Activated CD4-positive, alpha-beta T cell treated with anti-CD3 and anti-CD28 coated beads, Interleukin-2, amount 50 U/mL, for 1 hour (primary cell): ENCODE data around the gene TRAPPC2B.
A peak's percentile ranks its signal among the peaks of the same experiment; 100 is the strongest.

Experiments
- DNase-seq: peaks from one replicate; pipeline ENCODE4 v3.0.0-alpha.2; 2020

TRAPPC2B gene

DNA sequence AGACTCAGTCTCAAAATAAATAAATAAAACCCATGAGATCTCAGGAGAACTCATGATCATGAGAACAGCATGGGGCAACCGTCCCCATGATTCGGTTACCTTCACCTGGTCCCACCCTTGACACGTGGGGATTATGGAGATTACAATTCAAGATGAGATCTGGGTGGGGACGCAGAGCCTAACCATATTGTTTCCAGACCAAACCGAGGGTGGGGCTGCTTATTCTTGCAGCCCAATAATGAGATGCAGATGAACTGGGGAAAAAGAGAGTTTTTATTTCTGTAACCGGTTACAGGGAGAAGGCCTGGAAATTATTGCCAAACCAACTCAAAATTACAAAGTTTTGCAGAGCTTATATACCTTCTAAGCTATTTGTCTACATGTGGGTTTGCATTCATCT, 12.8 kb downstream of the TRAPPC2B start:
- no peak for DNase-seq

DNA sequence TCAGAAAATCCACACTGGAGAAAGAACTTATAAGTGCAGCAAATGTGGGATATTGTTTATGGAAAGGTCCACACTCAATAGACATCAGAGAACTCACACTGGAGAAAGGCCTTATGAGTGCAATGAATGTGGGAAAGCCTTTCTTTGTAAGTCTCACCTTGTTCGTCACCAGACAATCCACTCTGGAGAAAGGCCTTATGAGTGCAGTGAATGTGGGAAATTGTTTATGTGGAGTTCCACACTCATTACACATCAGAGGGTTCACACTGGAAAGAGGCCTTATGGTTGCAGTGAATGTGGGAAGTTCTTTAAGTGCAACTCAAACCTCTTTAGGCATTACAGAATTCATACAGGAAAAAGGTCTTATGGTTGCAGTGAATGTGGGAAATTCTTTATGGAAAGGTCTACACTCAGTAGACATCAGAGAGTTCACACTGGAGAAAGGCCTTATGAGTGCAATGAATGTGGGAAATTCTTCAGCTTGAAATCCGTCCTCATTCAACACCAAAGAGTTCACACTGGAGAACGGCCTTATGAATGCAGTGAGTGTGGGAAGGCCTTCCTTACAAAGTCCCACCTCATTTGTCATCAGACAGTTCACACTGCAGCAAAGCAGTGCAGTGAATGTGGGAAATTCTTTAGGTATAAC, 14.3 kb downstream of the TRAPPC2B start:
- no peak for DNase-seq

DNA sequence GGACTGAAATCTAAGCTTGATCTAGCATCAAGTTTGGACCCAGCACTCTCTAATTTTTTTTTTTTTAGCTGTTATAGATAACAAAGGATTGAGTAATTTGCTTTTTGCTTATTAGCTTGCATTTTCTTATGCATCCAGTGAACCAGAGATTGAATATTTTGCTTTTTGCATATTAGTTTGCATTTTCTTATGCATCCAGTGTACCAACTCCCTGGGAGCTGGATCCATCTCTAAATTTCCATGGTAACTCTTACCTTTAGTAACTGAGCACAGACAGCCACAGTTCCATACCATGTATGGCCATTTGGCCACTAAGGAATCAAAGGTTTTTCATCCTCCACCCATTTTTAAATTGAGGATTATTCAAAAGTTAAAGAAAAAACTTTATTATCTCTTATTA, 17.6 kb downstream of the TRAPPC2B start:
- DNase-seq = no peak

DNA sequence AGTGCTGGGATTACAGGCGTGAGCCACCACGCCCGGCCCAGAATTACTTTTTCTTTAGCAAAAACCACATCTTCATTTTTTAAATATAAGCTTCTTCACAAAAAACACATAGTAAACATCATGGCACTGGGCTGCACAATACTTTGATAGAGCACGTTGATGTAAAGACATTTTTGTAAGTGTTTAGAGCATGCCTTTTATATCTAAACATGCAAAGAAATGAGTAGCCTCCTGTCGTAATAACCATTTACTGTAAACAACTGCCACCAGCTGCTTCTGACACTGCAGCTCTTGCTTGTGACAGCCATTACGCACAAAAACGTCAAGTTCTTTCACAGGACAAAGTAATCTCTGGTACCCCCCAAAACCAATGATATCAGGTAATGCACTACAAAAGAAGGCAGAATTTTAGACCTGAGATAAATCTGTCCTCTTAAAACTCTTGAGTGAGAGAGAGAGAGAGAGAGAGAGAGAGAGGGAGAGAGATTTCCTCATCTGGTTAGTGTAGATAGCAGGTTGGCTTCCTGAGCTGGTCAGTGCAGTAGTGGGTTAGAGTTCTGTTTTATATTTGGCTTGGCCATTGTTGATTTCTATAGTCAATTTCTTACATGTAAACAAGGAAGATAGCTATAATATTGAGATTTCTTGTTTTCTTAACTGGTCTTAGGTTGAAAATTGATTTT, 19.6 kb downstream of the TRAPPC2B start:
- DNase-seq = no peak

DNA sequence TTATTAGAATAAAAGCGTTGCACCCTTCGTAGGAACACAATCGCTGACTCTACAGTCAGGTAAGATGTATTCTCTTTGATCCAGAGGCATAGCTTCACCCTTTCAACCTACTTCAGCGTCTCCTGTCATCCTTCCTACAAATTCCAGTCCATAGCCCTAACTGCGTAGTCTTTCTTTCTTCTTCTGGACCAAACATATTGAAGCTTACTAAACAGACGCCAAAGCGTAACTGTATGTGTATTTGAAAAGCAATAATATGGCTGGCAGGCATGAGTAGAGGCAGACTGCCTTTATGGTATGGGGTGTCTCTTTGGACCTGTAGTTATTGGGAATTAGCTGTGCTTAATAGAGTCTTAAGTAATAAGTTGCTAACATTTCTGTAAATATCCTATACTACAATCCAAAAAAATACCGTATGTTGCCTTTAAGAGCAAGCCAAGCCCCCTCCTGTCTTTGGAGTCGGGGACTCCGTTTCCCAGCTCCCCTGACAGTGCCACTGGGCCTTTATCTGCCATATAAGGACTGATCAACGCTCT, 25.9 kb downstream of the TRAPPC2B start:
- no peak for DNase-seq

DNA sequence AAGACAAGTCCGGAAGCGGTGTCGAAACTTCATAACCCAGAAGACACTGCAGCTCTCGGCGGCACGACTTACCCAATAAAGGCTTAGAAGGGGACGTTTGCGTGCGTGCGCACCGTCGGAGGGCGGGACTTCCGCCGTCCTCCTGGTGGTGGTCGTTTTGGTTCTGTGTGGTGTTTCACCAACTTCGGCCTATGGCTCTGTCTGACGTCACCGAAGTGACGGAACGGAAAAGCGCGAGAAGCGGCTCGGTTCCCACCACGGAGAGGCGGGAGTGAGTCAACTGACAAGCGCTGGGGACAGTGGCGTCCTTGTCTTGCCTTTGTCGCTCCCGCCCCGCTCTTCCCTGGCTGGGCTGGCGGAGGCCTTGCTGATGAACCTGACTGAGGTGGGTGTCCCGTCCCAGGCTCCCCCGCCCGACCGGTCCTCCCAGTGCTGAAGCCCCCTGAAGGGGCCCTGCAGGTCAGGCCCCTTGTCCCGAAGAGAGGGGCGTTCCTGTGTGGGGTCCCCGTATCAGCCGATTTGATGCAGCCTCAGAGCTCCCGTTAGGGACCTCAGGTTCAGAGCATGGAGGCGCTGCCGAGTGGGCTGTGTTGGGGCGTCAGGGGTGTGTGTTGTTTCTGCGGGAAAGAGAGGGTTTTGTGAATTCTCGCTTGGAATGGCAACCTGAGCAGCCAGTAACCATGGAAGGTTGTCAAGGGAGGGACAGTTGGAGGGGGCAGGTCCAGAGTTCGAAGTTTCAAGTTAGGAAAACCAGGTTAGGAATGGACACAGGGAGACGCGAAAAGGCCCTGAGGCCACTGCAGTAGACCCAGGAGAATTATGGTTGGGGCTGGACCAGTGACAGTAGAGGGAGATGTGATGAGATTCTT, 26.6 kb downstream of the TRAPPC2B start, which contains the start of gene ZNF548:
ZNF548 (plus strand) TSS at position 125 of the 869 bp plus-strand sequence; CDS start at position 371, 246 bp downstream.
- DNase-seq = peak; percentile 97

DNA sequence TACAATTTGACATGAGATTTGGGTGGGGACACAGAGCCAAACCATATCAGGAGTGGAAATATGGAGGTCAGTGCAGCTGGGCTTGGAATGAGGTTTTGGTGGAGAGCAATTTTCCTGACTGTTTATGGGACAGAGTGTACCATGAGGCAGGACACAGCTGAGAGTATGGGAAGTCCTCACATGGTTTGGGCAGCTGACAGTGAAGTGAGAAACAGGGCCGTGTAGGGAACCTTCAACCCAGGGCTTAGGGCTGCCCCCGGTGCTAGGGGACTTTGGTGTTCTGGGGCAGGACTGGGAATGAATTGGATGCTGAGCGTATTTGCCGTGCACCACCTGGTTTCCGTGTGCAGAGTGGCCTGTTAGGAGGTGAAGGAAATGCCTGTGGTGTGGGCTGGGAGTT, 32.4 kb downstream of the TRAPPC2B start:
- no peak for DNase-seq

DNA sequence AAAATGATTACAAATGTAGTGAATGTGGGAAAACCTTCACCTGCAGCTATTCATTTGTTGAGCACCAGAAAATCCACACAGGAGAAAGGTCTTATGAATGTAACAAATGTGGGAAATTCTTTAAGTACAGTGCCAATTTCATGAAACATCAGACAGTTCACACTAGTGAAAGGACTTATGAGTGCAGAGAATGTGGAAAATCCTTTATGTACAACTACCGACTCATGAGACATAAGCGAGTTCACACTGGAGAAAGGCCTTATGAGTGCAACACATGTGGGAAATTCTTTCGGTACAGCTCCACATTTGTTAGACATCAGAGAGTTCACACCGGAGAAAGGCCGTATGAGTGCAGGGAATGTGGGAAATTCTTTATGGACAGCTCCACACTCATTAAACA, 35.5 kb downstream of the TRAPPC2B start:
- no peak for DNase-seq

DNA sequence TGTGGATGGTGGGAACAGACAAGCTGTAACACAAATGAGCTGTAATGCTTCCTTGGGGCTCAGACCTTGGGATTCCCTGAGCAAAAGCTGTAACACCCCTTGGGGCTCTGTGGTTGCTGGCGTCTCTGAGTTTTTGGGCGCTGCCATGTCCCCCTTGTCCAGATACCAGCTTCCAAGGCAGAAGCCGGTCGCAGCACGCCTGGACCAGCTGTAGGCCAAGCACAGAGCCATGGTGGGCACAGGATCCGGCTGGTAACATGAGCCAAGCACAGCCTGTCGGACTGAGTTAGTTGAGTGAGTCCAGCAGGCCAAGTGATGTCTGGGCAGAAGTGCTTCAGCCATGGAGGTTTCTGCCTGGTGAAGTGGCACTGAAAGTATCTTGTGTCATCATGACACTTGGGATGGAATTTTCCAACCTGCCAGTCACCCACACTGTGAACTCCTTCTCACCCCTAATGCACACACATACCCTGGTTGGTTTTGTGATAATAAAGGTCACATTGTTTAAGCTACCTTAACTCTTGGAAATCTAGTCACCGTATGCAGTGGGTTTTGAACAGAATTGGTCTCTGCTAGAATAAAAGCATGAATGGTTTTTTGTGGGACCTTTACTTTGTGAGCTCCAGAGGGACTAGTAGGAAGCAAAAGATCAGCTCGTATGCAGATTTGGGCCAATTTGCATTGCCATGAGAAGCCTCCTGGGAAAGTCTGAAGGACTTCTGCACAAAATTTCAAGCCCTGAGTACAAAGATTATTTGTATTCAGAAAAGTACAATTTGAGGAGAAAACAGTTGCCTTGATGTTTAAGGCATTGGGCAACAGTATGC, 40.6 kb downstream of the TRAPPC2B start:
- no peak for DNase-seq

DNA sequence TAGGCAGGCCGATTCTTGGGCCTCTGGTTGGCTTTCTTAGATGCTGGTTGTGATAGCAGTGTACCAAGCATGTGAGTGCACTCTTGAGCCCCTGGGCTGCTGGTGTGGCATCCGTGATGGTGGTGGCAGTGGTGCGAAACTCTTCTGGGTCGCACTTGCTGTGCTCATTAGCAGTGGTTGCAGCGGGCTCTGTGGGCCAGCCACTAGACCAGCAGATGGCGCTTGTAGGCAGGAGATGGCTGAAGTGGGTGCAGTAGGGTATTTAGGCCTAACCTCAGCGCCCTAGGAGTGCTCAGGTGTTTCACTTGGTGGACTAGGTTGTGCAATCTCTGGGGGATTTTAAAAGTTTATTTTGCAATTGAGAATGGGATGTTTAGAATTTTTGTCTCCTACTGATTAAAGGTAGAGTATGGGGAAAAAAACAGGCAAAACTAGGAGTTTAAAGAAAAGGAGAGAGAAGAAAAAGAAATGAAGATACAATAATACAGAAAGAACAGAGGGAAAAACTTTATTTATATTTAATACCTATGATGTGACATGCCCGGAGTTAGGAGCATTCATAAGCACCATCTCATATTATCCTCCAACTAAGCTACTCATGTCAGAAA, 43.3 kb downstream of the TRAPPC2B start:
- peak; percentile 70 for DNase-seq

DNA sequence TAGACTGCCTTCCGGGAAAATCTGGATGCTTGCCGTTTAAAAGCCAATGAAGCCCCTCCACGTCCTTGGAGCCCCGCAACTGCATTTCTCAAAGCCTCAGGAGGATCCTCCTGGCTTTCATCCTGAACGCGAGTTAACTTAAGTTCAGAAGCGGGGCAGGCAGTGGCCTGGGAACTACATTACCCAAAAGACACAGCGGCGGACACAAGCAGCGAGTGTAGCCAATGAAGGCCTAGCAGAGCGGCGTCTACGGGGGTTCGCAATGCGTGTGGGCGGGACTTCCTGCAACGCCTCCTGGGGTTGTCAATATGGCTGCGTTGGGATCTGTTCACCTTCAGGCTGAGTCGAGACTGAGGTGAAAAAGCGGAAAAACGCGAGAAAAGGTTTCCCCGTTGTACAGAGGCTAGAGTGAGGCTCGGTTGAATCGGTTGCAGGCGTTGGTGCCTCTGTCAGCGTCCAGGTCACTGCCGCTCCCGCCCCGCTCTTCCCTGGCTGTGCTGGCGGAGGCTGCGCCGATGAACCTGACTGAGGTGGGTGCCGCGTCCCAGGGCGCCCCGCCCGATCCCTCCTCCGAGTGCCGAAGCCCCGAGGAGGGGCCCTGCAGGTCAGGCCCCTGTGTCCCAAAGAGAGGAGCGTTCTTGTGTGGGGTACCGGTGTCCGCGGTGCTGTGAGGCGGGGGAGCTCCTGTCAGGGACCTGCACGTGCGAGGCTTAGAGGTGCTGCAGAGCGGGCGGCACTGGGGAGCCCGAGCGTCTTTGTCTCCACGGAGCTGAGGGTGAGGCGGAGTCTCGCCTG, 47.7 kb downstream of the TRAPPC2B start, which contains the start of gene ZNF17:
ZNF17 (plus strand) TSS at position 285 of the 795 bp plus-strand sequence. CDS start 2,455 bp downstream, outside the sequence.
- DNase-seq = peak; percentile 91
